ENCODE data around the gene SPINT3. TPM values are rescaled to one million over a fixed set of nuclear protein-coding genes. Genes with fewer than 3 reads are reported as not detected.
"Not testable (repeated sequence)": the region's sequence is repeated elsewhere in the genome, so short reads cannot be mapped to it uniquely, and the experiment has no call there.

Gene SPINT3
- total and polyA plus RNA-seq, 4 donors: 0.18 TPM; not detected in 3

DNA sequence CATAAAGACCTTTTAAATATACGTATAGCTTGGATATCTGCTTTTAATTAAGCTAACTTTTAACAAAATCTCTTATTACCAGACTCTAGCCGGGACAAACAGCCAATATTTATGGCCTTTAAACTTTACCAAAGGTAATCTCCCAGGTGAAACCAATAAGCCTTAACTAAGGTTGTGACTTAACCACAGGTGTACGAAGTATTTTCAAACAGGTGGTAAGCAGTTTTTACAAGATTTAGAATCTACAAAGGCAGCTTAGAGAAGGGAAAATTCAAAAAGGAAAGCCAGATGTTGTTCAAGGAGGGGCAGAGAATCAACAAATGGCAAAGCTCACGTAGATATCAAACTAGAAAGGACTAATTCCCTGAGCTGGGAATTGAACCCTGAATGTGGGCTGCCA is 30.0 kb downstream of the SPINT3 start:
- TF ChIP-seq, protein P1, sequence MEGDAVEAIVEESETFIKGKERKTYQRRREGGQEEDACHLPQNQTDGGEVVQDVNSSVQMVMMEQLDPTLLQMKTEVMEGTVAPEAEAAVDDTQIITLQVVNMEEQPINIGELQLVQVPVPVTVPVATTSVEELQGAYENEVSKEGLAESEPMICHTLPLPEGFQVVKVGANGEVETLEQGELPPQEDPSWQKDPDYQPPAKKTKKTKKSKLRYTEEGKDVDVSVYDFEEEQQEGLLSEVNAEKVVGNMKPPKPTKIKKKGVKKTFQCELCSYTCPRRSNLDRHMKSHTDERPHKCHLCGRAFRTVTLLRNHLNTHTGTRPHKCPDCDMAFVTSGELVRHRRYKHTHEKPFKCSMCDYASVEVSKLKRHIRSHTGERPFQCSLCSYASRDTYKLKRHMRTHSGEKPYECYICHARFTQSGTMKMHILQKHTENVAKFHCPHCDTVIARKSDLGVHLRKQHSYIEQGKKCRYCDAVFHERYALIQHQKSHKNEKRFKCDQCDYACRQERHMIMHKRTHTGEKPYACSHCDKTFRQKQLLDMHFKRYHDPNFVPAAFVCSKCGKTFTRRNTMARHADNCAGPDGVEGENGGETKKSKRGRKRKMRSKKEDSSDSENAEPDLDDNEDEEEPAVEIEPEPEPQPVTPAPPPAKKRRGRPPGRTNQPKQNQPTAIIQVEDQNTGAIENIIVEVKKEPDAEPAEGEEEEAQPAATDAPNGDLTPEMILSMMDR (IDR thresholded peaks at IDR 0.05; ENCODE audit: control extremely low read depth, extremely low read depth): no peak
- no peak overlapping the region for H3K9ac ChIP-seq (ENCODE audit: insufficient read depth in 1 of 2, low read length in 2 of 2)
- H3K36me3 ChIP-seq (ENCODE audit: control insufficient read depth in 4 of 4, insufficient read depth in 4 of 4, low read length in 4 of 4): no peaks in the 10 kb centered on the region
- peaks cover 0 to 4% (median 0%) of the 10 kb centered on the region in 5 donors for H3K4me1 ChIP-seq (ENCODE audit: control insufficient read depth in 5 of 5, insufficient read depth in 5 of 5, low read length in 5 of 5)
- no peak for ATAC-seq (ENCODE audit: insufficient read depth, low FRiP score)
- H3K27me3 ChIP-seq (ENCODE audit: control insufficient read depth in 3 of 3, insufficient read depth in 3 of 3, low read length in 2 of 3): peaks cover 0 to 16% (median 0%) of the 10 kb centered on the region in 3 donors
- no peak overlapping the region for H3K27ac ChIP-seq (ENCODE audit: low read depth in 1 of 2, low read length in 1 of 2)
- 85 to 89% methylated on average over 4 of the region's 4 CpGs for WGBS, 2 donors
- no peak for DNase-seq
- peaks cover 0 to 2% (median 0%) of the 10 kb centered on the region in 4 donors for H3K9me3 ChIP-seq (ENCODE audit: control insufficient read depth in 4 of 4, insufficient read depth in 3 of 4, low read length in 3 of 4)
- H3K4me3 ChIP-seq: no peak overlapping the region

DNA sequence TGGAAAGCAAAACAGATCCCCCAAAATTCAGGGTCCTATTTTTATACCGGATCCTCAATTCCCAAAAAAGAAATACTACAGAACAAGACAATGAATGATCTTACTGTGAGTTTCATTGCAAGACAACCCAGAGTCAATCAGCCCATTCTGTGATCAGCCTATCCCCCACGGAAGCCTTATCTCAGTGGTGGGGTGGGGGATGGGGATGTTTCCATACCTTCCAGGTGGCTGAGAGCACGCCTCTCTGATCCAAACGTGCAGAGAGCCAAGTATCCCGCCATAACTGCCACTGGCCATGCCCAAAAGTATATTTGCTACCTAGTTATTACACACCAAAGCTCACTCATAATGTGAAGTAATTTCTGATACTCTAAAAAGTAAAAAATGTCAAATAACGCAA is 30.7 kb downstream of the SPINT3 start:
- Histone ChIP-seq H3K27ac (ENCODE audit: low read depth in 1 of 2, low read length in 1 of 2) (no peak overlapping the region), H3K4me3 (no peak overlapping the region), H3K27me3 (ENCODE audit: control insufficient read depth in 3 of 3, insufficient read depth in 3 of 3, low read length in 2 of 3) (peaks cover 0 to 16% (median 0%) of the 10 kb centered on the region in 3 donors), H3K36me3 (ENCODE audit: control insufficient read depth in 4 of 4, insufficient read depth in 4 of 4, low read length in 4 of 4) (peaks cover 0 to 2% (median 0%) of the 10 kb centered on the region in 4 donors), H3K9me3 (ENCODE audit: control insufficient read depth in 4 of 4, insufficient read depth in 3 of 4, low read length in 3 of 4) (peaks cover 0 to 2% (median 0%) of the 10 kb centered on the region in 4 donors), H3K9ac (ENCODE audit: insufficient read depth in 1 of 2, low read length in 2 of 2) (no peak overlapping the region), H3K4me1 (ENCODE audit: control insufficient read depth in 5 of 5, insufficient read depth in 5 of 5, low read length in 5 of 5) (peaks cover 0 to 4% (median 1%) of the 10 kb centered on the region in 5 donors)
- TF ChIP-seq, protein P1 (IDR thresholded peaks at IDR 0.05; ENCODE audit: control extremely low read depth, extremely low read depth): no peak
- ATAC-seq (ENCODE audit: insufficient read depth, low FRiP score) (no peak), DNase-seq (no peak)
- 47 to 59% methylated on average over 6 of the region's 6 CpGs for WGBS, 2 donors

DNA sequence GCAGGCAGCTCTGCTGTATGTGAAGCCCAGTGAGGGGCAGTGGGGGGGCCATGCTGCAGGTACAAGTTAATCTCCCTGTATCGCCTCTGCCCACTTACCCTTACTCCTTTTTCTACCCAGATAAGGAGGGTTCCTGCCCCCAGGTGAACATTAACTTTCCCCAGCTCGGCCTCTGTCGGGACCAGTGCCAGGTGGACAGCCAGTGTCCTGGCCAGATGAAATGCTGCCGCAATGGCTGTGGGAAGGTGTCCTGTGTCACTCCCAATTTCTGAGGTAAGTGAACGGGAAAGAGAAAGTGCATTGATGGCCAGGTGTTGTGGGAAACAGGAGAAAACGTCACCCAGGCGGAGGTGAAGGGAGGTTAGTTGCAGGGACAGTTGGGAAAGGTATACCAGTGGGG is 35.6 kb downstream of the SPINT3 start:
- Histone ChIP-seq H3K36me3 (ENCODE audit: control insufficient read depth in 4 of 4, insufficient read depth in 4 of 4, low read length in 4 of 4) (peaks cover 0 to 2% (median 0%) of the 10 kb centered on the region in 4 donors), H3K9me3 (ENCODE audit: control insufficient read depth in 4 of 4, insufficient read depth in 3 of 4, low read length in 3 of 4) (peaks cover 0 to 4% (median 0%) of the 10 kb centered on the region in 4 donors), H3K27me3 (ENCODE audit: control insufficient read depth in 3 of 3, insufficient read depth in 3 of 3, low read length in 2 of 3) (no peaks in the 10 kb centered on the region), H3K27ac (ENCODE audit: low read depth in 1 of 2, low read length in 1 of 2) (no peak overlapping the region), H3K4me3 (no peak overlapping the region), H3K9ac (ENCODE audit: insufficient read depth in 1 of 2, low read length in 2 of 2) (no peak overlapping the region), H3K4me1 (ENCODE audit: control insufficient read depth in 5 of 5, insufficient read depth in 5 of 5, low read length in 5 of 5) (peaks cover 0 to 3% (median 3%) of the 10 kb centered on the region in 5 donors)
- ATAC-seq (ENCODE audit: insufficient read depth, low FRiP score): no peak
- 84 to 93% methylated on average over 7 of the region's 7 CpGs for WGBS, 2 donors
- TF ChIP-seq, protein P1 (IDR thresholded peaks at IDR 0.05; ENCODE audit: control extremely low read depth, extremely low read depth): no peak
- DNase-seq: no peak

DNA sequence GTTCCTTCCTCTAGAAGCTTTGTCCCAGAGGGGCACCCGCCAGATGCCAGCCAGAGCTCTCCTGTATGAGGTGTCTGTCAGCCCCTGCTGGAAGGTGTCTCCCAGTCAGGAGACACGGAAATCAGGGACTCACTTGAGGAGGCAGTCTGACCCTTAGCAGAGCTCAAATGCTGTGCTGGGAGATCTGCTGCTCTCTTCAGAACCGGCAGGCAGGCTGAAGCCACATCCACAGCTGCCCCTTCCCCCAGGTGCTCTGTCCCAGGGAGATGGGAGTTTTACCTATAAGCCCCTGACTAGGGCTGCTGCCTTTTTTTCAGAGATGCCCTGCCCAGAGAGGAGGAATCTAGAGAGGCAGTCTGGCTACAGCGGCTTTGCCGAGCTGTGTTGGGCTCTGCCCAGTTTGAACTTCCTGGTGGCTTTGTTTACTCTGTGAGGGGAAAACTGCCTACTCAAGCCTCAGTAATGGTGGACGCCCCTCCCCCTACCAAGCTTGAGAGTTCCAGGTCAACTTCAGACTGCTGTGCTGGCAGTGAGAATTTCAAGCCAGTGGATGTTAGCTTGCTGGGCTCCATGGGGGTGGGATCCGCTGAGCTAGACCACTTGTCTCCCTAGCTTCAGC is 37.8 kb downstream of the SPINT3 start:
- not testable (repeated sequence) for H3K9me3 ChIP-seq (ENCODE audit: control insufficient read depth in 4 of 4, insufficient read depth in 3 of 4, low read length in 3 of 4); H3K27ac ChIP-seq (ENCODE audit: low read depth in 1 of 2, low read length in 1 of 2); H3K36me3 ChIP-seq (ENCODE audit: control insufficient read depth in 4 of 4, insufficient read depth in 4 of 4, low read length in 4 of 4); ATAC-seq (ENCODE audit: insufficient read depth, low FRiP score); H3K9ac ChIP-seq (ENCODE audit: insufficient read depth in 1 of 2, low read length in 2 of 2); H3K4me1 ChIP-seq (ENCODE audit: control insufficient read depth in 5 of 5, insufficient read depth in 5 of 5, low read length in 5 of 5); H3K4me3 ChIP-seq; H3K27me3 ChIP-seq (ENCODE audit: control insufficient read depth in 3 of 3, insufficient read depth in 3 of 3, low read length in 2 of 3); DNase-seq
- WGBS, 2 donors: 70 to 88% methylated on average over 7 of the region's 7 CpGs

DNA sequence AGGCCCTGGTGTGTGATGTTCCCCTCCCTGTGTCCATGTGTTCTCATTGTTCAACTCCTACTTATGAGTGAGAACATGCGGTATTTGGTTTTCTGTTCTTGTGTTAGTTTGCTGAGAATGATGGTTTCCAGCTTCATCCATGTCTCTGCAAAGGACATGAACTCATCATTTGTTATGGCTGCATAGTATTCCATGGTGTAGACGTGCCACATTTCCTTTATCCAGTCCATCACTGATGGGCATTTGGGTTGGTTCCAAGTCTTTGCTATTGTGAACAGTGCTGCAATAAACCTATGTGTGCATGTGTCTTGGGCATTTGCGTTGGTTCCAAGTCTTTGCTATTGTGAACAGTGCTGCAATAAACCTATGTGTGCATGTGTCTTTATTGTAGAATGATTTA is 43.1 kb downstream of the SPINT3 start:
- Histone ChIP-seq H3K27me3 (ENCODE audit: control insufficient read depth in 3 of 3, insufficient read depth in 3 of 3, low read length in 2 of 3) (peaks cover 0 to 20% (median 7%) of the 10 kb centered on the region in 3 donors), H3K4me1 (ENCODE audit: control insufficient read depth in 5 of 5, insufficient read depth in 5 of 5, low read length in 5 of 5) (peaks cover 0 to 14% (median 0%) of the 10 kb centered on the region in 5 donors)
- not testable (repeated sequence) for H3K9me3 ChIP-seq (ENCODE audit: control insufficient read depth in 4 of 4, insufficient read depth in 3 of 4, low read length in 3 of 4); H3K27ac ChIP-seq (ENCODE audit: low read depth in 1 of 2, low read length in 1 of 2); H3K4me3 ChIP-seq; DNase-seq; H3K9ac ChIP-seq (ENCODE audit: insufficient read depth in 1 of 2, low read length in 2 of 2); ATAC-seq (ENCODE audit: insufficient read depth, low FRiP score); H3K36me3 ChIP-seq (ENCODE audit: control insufficient read depth in 4 of 4, insufficient read depth in 4 of 4, low read length in 4 of 4)
- WGBS, 2 donors: 67 to 88% methylated on average over 3 of the region's 3 CpGs

Measured in lung (tissue), 12 donors.